GM23338 (cell line): Measurements from ENCODE around the gene RPLP2. TPM values are rescaled to one million over a fixed set of nuclear protein-coding genes. Genes with fewer than 3 reads are reported as not detected.

Source experiments
- ATAC-seq: fragments of 200-7000 bp; cut with Tn5 transposase; 3 replicates; pipeline ENCODE4 v1.9.1; 2020
- DNase-seq: peaks from one replicate; pipeline ENCODE4 v3.0.0-alpha.2; 2015; ENCODE audit warnings: low spot score
- H2AFZ ChIP-seq: fragments of 200-600 bp; sonication (generic); 2 replicates; pipeline ENCODE4 v1.8.0; 2016; ENCODE audit warnings: antibody characterized with exemption, mild to moderate bottlenecking, moderate library complexity
- H3F3A ChIP-seq: fragments of 200-600 bp; sonication (generic); replicated peaks from 2 replicates; pipeline ENCODE4 v1.8.0; 2017; ENCODE audit warnings: antibody characterized with exemption, mixed run types, low read depth
- H3K27ac ChIP-seq: fragments of 200-600 bp; sonication (generic); 2 replicates; pipeline ENCODE4 v1.6.1; 2016; ENCODE audit warnings: low read depth
- H3K27me3 ChIP-seq: fragments of 200-600 bp; sonication (generic); 2 replicates; pipeline ENCODE4 v1.8.0; 2016; ENCODE audit warnings: mild to moderate bottlenecking, mixed run types, moderate library complexity; ENCODE audit not compliant: insufficient read depth
- H3K36me3 ChIP-seq: fragments of 200-600 bp; sonication (generic); 2 replicates; pipeline ENCODE4 v1.8.0; 2016; ENCODE audit warnings: mild to moderate bottlenecking; ENCODE audit not compliant: insufficient read depth
- H3K4me1 ChIP-seq: fragments of 200-600 bp; sonication (generic); 2 replicates; pipeline ENCODE4 v1.8.0; 2016; ENCODE audit warnings: mild to moderate bottlenecking, moderate library complexity; ENCODE audit not compliant: insufficient read depth
- H3K4me2 ChIP-seq: fragments of 200-600 bp; sonication (generic); 2 replicates; pipeline ENCODE4 v1.7.1; 2017; ENCODE audit warnings: mixed run types
- H3K4me3 ChIP-seq: fragments of 200-600 bp; sonication (generic); 2 replicates; pipeline ENCODE4 v1.6.1; 2016; ENCODE audit warnings: mixed run types
- H3K79me2 ChIP-seq: fragments of 200-600 bp; sonication (generic); replicated peaks from 2 replicates; pipeline ENCODE4 v1.8.0; 2017; ENCODE audit warnings: mild to moderate bottlenecking; ENCODE audit not compliant: insufficient read depth
- H3K9me2 ChIP-seq: fragments of 200-600 bp; sonication (generic); 2 replicates; pipeline ENCODE4 v1.8.0; 2017; ENCODE audit not compliant: insufficient read depth
- H4K20me1 ChIP-seq: fragments of 200-600 bp; sonication (generic); replicated peaks from 2 replicates; pipeline ENCODE4 v1.8.0; 2017; ENCODE audit warnings: mild to moderate bottlenecking; ENCODE audit not compliant: insufficient read depth
- H3K27ac Mint-ChIP-seq: 2 replicates; pipeline ENCODE4 v1.8.0; 2020; ENCODE audit warnings: inconsistent platforms, mild to moderate bottlenecking, moderate library complexity, mixed read lengths
- H3K27me3 Mint-ChIP-seq: 3 replicates; pipeline ENCODE4 v1.8.0; 2022; ENCODE audit warnings: low read depth, mild to moderate bottlenecking, moderate library complexity, mixed read lengths, inconsistent platforms; ENCODE audit not compliant: insufficient read depth, poor library complexity
- H3K36me3 Mint-ChIP-seq: 3 replicates; pipeline ENCODE4 v1.8.0; 2021; ENCODE audit warnings: low read depth, mild to moderate bottlenecking, inconsistent platforms, moderate library complexity, mixed read lengths
- H3K4me1 Mint-ChIP-seq: 3 replicates; pipeline ENCODE4 v1.8.0; 2020; ENCODE audit warnings: mild to moderate bottlenecking, inconsistent platforms, mixed read lengths
- H3K4me3 Mint-ChIP-seq: 3 replicates; pipeline ENCODE4 v1.8.0; 2021; ENCODE audit warnings: moderate library complexity, mild to moderate bottlenecking, inconsistent platforms, mixed read lengths
- H3K9me3 Mint-ChIP-seq: 3 replicates; pipeline ENCODE4 v1.8.0; 2020; ENCODE audit warnings: moderate library complexity, mild to moderate bottlenecking, inconsistent platforms, mixed read lengths
- CREB1 ChIP-seq: fragments of 250-450 bp; sonication (Bioruptor Pico); IDR thresholded peaks from 2 replicates; pipeline ENCODE4 v1.5.0; 2020; ENCODE audit warnings: low read depth, mild to moderate bottlenecking, moderate library complexity
- CTCF ChIP-seq, 2 experiments: fragments of 200-600 bp in 1 of 2; sonication (generic) in 1 of 2; conservative IDR thresholded peaks; 2 replicates each; pipeline versions ENCODE4 v1.5.1 to v1.6.1; 2016 to 2017; ENCODE audit warnings: antibody characterized with exemption in 2 of 2, low read depth in 2 of 2, mild to moderate bottlenecking in 2 of 2, moderate library complexity in 1 of 2
- EZH2 ChIP-seq: fragments of 200-600 bp; sonication (generic); IDR thresholded peaks from one replicate; pipeline ENCODE4 v1.8.0; 2017; ENCODE audit warnings: antibody characterized with exemption, mild to moderate bottlenecking, low read depth; ENCODE audit not compliant: unreplicated experiment
- EZH2phosphoT487 ChIP-seq: fragments of 200-600 bp; sonication (generic); IDR thresholded peaks from one replicate; pipeline ENCODE4 v1.8.1; 2018; ENCODE audit warnings: antibody characterized with exemption; ENCODE audit not compliant: unreplicated experiment
- NANOG ChIP-seq: IDR thresholded peaks from 2 replicates; pipeline ENCODE4 v1.6.1; 2016; ENCODE audit warnings: antibody characterized with exemption, borderline replicate concordance
- POLR2AphosphoS5 ChIP-seq: IDR thresholded peaks from 2 replicates; pipeline ENCODE4 v1.6.1; 2016; ENCODE audit warnings: antibody characterized with exemption, low read depth
- REST ChIP-seq: IDR thresholded peaks from one replicate; pipeline ENCODE4 v1.6.1; 2018; ENCODE audit warnings: antibody characterized with exemption; ENCODE audit not compliant: unreplicated experiment
- ZNF331 ChIP-seq: fragments of 250-450 bp; sonication (Bioruptor Pico); IDR thresholded peaks from 2 replicates; pipeline ENCODE4 v1.5.0; 2020; ENCODE audit warnings: low read depth, mild to moderate bottlenecking, moderate library complexity
- ZNF462 ChIP-seq: fragments of 250-450 bp; sonication (Bioruptor Pico); IDR thresholded peaks from 2 replicates; pipeline ENCODE4 v1.5.0; 2020; ENCODE audit warnings: mild to moderate bottlenecking, moderate library complexity
- polyA plus RNA-seq: library from polyadenylated mRNA; unstranded; fragments of >200 nt; fragmentation: Nextera tagmentation; extraction: Ambion mirVana; gene quantifications from 2 replicates; pipeline ENCODE4 v1.2.1, GENCODE V29; 2016
- total RNA-seq: library from RNA; depleted of rRNA; stranded (reverse); fragments of >200 nt; shearing (Covaris generic); gene quantifications from 2 replicates; pipeline ENCODE4 v1.2.3, GENCODE V29; 2014

RPLP2 gene
- total and polyA plus RNA-seq, 2 experiments from 2014 or later: 518 to 1,782 TPM

- H4K20me1 ChIP-seq: peaks cover 25% of the 10 kb centered on the region
- no peak for TF ChIP-seq POLR2AphosphoS5
- no peak for TF ChIP-seq ZNF462 (CRISPR knock-in tag)
- no peak for TF ChIP-seq EZH2phosphoT487
- TF ChIP-seq NANOG: no peak
- TF ChIP-seq CREB1 (CRISPR knock-in tag): no peak
- no peak for TF ChIP-seq CTCF (conservative IDR thresholded peaks at IDR 0.05; ENCODE audit: low read depth in 2 of 2)
- TF ChIP-seq REST: no peak
- no peak for TF ChIP-seq ZNF331 (CRISPR knock-in tag)
- TF ChIP-seq EZH2: no peak
- H3K36me3 ChIP-seq: peaks cover 5% of the 10 kb centered on the region; the same call in 1 of the 2 replicates
- H3K4me1 ChIP-seq: peaks cover 11% of the 10 kb centered on the region; the same call in 1 of the 2 replicates
- no peak overlapping the region for H3K4me2 ChIP-seq
- H3K27ac ChIP-seq: no peak overlapping the region
- Mint-ChIP-seq H3K4me1 (peaks cover 10% of the 10 kb centered on the region), H3K27ac (no peak overlapping the region), H3K36me3 (peaks cover 37% of the 10 kb centered on the region), H3K4me3 (no peak overlapping the region), H3K27me3 (peaks cover 17% of the 10 kb centered on the region), H3K9me3 (no peaks in the 10 kb centered on the region)
- no peak overlapping the region for H2AFZ ChIP-seq
- DNase-seq (no peak), ATAC-seq (peak; percentile 55)
- no peaks in the 10 kb centered on the region for H3K9me2 ChIP-seq
- H3K27me3 ChIP-seq: no peaks in the 10 kb centered on the region
- peaks cover 10% of the 10 kb centered on the region for H3F3A ChIP-seq
- peaks cover 35% of the 10 kb centered on the region for H3K79me2 ChIP-seq
- no peak overlapping the region for H3K4me3 ChIP-seq
These were observed 38.1 kb upstream of the RPLP2 start for GRCh38 chr11:771617-772204.
